Left ventricle myocardium superior (tissue), 1 donor: ENCODE measurements around the gene EIF4G3. TPM values are rescaled to one million over a fixed set of nuclear protein-coding genes. Genes with fewer than 3 reads are reported as not detected.

Source experiments
- ATAC-seq: fragments of 200-7000 bp; cut with Tn5 transposase; one replicate; pipeline ENCODE4 v1.9.1; 2020; ENCODE audit warnings: mild to moderate bottlenecking, moderate library complexity
- DNase-seq: peaks from one replicate; pipeline ENCODE4 v3.0.0-alpha.2; 2020
- intact Hi-C: fragments of 100-400 bp; cut with micrococcal nuclease; formaldehyde crosslinking; loops from one replicate; pipeline ENCODE4 v1.11.0; 2022
- total RNA-seq: library from RNA; stranded (reverse); fragmentation: NEBNext Ultra II Directional; extraction: Animal tissue kit (Norgen Biotek cat#: 25700); gene quantifications from one replicate; pipeline ENCODE4 v1.2.1, GENCODE V29; 2021
- donor health status: DM: no; HTN: yes; CAD: no; lungs with severe emphysema.

Gene EIF4G3
- total RNA-seq, 1 donor from 2014 or later, result 28.8 TPM

DNA sequence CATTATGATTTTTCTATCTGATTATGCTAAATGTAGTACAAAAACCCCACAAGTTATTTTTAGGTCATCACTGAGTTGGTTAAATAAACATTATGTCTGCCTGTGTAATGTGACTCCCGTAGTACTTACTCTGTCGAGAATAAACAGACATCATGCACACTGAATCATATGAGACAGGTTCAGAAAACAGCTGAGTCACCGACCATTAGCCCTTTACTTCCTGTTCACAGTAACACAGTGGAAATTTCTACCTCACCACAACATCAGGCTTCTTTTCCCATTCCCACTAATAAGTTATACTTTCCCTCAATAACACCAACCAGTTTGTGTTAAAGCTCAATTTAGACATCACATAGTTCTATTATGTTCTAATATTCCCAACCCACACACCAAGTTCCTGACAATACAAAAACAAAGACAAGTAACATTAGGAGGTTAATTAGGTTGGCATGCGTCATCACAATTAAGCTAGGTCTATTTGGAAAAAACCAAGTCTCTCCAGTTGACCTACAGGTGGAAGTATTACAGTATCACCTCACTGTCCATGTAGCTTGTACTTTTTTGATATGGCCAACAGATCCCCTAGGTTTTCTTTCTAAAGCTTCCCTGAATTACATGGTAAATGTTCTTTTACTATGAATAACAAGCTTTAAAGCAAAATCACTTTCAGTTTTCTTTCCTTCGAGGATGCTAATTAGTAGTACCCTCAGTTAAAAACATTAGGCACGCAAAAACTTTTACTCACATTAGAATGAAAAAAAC is 154.2 kb downstream of the EIF4G3 start:
- intact Hi-C loops, result no loop called here
- ATAC-seq (peak; percentile 98), DNase-seq (no peak)

DNA sequence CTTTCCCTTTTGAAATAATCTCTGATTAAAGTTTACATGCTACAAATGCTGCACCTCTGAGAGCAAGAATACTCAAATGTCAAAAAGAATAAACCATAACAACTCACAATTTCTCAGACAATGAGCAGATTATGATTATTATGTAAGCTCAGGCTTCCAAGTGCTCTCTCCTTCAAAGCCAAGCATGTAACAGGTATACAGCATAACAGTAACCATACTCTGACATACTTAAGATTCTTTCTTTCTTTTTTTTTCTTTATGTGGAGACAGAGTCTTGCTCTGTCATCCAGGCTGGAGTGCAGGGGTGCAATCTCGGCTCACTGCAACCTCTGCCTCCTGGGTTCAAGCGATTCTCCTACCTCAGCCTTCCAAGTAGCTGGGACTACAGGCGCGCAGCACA is 155.4 kb downstream of the EIF4G3 start:
- intact Hi-C loops, result no loop called here

DNA sequence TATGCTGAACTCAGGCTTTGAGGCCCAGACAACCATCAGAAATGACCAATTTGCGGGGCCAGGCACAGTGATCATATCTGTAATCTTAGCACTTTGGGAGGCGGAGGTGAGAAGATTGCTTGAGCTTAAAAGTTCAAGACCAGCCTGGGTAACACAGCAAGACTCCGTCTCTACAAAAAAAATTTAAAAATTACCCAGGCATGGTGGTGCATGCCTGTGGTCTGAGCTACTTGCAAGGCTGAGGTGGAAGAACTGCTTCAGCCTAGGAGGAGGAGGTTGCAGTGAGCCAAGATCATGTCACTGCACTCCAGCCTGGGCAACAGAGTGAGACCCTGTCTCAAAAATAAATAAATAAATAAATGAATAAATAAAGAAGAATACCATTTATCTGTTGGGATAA is 156.5 kb downstream of the EIF4G3 start:
- ATAC-seq, result no peak
- intact Hi-C loops, result no loop called here
- DNase-seq, result no peak

More for the DNA sequence above, 155.4 kb downstream of the EIF4G3 start:
- ATAC-seq (no peak), DNase-seq (no peak)

DNA sequence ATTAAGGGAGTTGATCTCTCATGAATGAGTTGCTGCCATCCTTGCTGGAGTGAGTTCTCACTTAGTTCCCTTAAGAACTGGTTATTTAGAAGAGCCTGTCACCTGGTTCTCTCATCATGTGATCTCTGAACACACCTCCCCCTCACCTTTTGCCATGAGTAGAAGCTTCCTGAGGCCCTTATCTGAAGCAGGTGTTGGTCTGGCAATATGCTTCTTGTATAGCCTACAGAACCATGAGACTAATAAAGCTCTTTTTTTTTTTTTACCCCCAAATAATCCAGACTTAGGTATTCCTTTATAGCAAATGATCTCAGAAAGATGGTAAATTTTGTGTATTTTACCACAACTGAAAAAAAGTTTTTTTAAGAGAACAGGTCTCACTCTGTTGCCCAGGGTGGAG is 158.0 kb downstream of the EIF4G3 start:
- intact Hi-C loops, result no loop called here
- DNase-seq, result no peak
- no peak for ATAC-seq

DNA sequence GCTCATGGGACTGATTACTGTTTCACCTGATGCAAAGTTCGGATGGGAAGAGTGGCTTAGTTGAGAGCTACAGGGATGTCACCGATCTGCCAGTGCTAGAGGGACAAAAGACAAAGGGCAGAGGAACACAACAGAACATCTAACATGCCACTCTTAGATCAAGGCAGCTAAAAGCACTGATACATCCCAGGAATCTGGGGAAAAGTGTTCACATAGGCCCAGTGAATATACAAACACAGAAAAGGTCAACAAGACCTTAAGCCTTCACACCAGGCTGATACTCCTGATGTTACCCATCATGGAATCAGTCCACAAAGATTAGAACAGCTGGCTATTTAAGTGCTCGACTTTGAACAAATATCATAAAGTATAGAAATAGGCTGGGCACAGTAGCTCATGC is 163.2 kb downstream of the EIF4G3 start:
- ATAC-seq, result no peak
- intact Hi-C loops, result no loop called here
- DNase-seq, result no peak

DNA sequence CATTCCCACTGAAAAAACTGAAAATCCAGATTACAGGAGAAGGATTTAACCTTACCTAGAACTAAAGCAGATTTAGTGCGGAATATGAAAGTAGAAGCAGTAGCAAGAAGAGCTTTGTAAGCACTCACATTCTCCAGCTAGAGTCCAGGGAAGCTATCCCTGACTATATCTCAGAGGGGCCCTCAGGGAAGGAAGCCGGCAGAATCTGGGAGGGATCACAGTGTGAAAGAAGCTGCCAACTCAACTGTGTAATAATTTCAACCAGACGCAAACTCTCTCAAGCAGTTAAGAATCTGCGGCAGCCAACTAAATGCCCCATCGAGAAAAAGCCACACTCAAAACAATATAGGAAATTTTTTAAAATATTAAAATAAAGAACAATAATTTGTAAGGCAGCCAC is 163.8 kb downstream of the EIF4G3 start:
- DNase-seq (no peak), ATAC-seq (peak; percentile 84)
- intact Hi-C loops, result no loop called here

DNA sequence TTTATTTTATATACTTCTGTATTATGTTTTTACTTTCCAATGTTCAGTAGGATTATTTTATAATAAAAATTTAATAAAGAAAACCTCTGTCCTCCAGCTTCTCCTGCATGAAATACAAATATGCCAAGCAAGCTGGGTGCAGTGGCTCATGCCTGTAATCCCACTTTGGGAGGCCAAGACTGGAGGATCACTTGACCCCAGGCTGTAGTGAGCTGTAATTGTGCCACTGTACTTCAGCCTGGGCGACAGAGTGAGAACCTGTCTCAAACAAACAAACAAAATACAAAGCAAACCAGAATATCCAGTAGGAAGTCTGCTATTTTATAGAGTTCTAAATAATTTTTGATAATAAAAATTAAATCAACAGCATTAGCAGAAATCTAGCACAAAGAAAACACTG is 168.8 kb downstream of the EIF4G3 start:
- DNase-seq (no peak), ATAC-seq (no peak)
- intact Hi-C loops, result no loop called here

DNA sequence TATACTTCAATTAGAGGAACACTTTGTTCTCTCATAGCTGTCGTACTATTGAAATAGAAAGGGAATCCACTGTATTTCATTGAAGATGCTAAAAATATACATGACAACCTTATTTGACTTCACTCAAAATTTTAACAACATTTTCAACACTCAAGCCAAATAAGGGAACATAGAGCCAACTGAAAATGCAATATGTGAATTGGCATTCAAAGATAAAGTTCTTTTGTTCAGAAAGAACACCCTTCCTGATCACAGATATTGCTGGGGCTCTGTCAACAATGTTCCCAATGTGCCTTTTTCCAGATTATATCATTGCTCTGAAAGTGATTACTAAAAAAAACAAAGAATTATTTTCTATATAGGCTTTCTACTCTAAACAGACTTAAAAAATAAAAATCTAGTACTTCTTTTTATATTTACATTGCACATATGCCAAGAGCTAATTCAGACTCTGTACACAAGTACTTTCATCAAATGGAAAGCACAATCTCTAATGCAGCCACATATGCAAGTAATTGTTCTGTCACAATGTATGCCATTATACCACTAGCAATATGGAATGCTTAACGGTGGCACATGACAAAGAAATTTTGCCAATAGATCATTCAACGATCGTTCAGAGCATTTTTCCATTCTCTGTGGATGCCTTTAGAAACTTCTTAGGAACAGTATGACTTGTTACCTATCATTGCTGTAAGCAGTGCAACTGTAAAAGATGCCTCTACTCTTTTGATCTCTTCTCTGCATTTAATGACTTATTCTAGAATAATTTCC is 171.0 kb downstream of the EIF4G3 start:
- no peak for DNase-seq
- intact Hi-C loops, result no loop called here
- ATAC-seq, result no peak

DNA sequence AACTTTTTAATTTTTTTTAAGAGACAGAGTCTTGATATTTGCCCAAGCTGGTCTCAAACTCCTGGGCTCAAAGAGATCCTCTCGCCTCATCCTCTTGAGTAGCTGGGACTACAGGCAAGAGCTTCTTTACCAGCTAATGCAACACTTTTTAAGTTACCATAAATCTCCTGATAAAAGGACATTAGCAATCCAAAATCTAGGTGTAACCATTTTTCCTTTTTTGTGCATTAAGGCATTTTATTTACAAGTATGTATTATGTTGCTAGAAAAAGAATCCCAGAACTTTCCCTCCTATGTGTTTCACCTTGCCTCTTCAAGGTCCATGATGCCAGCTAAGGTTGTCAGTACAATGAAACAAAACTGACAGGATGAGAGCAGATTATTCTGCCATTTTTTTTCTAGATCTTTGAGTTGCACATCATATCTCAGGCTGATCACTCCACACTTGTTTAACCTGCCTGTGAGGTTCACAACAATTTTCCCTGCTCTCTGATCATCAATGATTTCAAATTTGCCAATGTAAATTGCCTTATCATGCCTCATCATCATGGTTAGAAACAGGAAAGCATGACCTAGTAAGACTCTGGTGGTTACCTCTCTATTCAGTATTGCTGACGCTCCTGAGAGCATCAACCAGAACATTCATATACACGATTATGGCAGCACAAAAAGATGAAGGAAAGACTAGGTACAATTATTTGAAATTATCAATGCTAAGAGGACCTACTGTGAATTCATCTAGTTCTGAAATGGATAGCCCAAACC is 173.2 kb downstream of the EIF4G3 start:
- no peak for DNase-seq
- no peak for ATAC-seq
- intact Hi-C loops, result no loop called here

DNA sequence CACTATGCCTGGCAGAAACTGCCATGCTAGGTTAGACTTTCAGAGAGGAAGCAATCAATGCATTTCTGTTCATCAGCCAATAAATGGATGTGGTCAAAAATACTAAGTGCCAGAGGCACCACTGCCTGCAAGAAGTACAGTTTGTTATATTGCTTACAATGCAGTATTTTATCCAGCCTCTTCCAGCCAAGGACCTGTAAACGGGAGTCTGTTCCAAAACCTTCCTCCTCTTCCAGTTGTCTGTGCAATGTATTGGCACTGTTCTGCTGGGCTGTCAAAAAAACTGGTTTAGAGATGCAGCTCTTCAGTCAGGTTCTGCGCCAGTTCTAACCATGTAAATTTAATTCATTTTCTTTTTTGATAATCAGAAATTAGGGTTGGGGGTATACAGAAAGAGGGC is 175.7 kb downstream of the EIF4G3 start:
- peak; percentile 31 for ATAC-seq
- DNase-seq, result no peak
- intact Hi-C loops, result no loop called here

DNA sequence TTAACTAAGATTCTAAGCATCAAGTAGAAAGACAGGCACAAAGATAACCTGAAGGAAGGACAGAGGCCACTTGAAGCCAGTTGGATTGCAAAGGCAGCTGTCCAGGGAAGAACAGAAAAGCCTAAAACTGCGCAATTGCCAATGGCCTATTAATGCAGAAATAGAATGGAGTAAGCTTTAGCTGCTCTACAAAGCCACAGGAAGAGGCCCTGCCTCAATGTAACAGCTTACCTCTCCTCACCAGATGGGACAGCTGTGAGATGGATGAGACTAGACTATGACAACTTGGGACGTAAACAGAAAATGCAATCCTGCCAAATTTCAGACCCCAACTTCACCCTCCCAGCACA is 176.5 kb downstream of the EIF4G3 start:
- intact Hi-C loops, result no loop called here
- no peak for ATAC-seq
- no peak for DNase-seq

DNA sequence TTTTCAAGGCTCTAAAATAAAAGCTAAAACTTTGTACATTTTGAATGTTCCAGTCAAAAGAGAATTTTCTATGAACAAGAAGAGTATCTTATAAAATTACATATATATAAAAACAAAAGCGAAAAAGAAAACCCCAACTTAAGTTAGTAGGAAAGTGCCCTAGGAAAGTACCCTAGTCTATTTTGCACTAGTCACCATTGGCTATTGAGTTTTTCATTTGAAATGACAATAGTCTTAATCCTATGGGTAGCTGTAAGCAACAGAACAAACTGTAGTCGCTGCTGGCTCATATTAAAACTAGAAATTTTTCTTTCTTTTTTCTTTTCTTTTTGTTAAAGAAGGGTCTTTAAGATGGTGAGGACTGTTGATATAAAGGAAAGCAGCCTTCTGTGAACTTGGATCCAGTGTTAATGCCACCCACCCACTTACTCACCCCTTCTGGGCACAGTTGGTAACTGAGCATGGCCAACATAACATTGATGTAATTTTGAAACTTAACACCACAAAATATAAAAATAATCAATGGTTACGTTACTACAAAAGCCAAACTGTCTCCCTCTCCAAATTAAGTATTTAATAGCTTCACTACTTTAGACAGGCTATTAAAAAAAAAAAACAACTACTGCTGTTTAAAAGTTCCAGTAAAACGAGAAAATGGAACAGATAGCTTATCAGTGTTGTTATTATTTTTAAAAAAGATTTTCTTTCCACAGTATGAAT is 177.0 kb downstream of the EIF4G3 start:
- DNase-seq (no peak), ATAC-seq (no peak)
- intact Hi-C loops, result no loop called here

DNA sequence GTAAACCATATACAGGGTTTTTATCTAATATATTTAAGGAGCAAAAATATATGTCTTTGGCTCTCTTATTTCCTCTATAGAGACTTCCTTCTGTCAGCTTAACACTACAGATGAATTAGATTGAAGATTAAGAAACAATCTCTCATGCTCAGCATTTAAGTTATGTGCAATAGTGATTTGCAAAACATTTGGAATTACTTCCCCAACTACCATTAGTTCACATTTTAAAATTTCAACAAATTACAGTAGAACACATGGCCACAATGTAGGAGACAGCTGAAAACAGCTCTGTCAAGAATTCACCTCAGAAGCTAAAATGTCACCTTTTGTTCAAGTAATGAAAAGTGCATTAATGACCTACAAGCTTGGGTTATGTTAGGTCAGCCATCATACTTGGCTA is 177.9 kb downstream of the EIF4G3 start:
- ATAC-seq, result no peak
- intact Hi-C loops, result no loop called here
- DNase-seq, result no peak

DNA sequence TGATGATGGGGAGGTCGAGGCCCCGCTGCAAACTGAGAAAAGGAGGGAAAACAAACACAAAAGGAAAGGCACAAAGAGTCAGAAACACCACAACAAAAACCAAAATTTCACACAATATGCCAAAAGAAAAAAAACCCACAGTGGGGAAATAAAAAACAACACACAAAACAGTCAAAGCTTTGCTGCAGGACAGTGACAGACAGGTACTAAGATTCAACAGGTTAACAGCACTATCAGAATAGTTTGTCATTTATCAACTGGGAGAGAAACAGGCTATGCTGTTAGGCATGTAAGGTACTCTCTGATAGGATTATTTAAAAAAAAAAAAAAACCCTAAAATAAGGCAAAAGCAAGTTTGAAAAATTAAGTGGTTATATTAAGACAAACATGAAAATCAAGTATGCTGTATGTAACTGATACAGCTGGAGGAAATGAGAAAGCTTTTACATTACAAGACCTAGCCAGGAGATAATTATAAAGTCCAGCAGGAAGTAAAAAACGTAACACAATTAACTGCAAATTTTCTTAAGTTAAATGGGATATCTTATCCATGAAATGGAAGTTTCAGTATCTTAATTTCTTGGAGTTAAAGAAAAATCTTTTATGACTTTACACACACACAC is 179.0 kb downstream of the EIF4G3 start:
- DNase-seq, result no peak
- intact Hi-C loops, result no loop called here
- no peak for ATAC-seq

DNA sequence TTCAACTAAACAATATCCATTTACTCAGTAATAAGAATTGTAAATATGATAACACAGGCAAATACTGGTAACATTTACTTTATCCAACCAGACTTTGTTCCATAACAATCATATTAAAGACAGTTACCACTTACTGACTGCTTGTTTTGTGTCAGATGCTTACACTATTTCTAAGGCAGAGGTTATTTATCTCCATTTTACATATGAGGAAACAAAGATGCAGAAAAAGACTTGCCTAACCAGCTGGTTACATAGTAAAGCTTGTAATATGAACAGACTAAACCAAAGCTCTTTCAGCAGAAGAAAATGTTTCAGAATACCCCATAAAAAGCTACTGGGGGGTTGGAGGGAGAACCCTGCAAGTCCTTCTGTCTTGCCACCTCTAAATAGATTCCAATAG is 180.1 kb downstream of the EIF4G3 start:
- DNase-seq (no peak), ATAC-seq (no peak)
- intact Hi-C loops, result no loop called here

DNA sequence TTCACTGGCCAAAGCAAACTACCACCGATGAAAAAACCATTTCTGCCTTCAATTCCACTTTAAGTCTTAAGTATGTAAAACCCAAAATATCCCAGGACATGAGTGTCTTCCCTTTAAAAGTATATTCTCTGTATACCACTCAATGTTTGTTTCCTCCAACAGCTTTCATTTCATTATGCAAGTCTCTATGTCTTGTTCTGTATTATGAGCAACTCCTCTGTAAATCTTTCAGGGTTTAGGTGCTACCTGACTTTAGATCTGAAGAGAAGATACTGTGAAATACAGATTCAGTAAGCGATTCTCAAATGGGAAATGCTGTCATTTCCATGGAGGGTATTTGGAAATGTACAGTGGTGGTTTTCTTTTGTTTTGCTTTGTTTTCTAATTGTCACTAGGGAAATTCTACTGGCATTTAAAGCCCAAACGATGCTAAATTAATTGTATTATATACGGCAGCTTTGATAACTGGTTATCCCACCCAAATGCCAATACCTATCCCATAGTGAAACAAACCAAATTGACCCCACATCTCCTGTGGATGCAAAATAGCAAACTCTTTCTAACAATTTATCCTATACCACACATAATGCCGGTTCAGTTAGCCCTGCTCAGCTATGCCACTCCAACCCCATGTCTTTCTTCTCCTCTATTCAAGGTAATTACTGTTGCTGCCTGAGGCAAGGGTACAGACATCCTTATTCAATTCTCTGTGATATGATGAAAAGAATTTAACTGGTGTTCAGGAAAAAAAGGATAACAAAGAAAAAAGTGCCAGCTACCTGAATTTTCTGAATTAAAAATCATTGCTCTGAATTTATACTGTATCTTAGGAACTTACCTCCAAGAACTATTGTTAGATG is 182.8 kb downstream of the EIF4G3 start:
- no peak for ATAC-seq
- intact Hi-C loops, result no loop called here
- DNase-seq, result no peak

DNA sequence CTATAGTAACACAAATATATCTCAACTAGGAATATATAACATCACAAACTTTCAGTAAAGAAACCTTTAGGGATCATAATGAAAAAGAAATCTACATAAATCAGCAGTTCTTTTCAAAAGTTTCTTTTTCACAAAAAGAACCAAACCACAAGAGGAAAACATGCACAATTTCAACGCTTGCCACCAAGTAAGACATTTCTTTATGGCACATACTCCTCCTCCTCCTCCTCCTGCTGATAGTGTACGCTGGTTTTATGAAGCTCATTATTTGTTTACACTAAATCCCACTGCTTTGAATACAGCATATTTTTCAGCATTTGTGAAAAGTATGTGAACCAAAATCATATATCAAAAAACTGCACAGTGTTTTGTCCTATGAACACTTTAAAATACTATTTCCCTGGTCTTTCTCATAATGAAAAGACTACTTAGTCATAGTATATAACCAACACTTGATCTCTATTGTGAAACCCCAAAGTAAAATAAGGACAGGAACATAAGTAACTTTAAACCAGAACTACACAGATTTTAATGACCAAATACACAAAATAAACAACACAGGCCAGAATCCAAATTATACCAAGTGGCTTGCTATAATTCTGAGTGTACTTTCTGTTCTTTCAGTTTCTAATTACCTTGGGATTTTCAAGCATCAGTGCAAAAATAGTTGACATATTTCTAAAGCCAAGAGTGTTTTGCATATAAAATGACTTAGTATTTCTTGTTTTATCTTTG is 184.2 kb downstream of the EIF4G3 start:
- no peak for ATAC-seq

DNA sequence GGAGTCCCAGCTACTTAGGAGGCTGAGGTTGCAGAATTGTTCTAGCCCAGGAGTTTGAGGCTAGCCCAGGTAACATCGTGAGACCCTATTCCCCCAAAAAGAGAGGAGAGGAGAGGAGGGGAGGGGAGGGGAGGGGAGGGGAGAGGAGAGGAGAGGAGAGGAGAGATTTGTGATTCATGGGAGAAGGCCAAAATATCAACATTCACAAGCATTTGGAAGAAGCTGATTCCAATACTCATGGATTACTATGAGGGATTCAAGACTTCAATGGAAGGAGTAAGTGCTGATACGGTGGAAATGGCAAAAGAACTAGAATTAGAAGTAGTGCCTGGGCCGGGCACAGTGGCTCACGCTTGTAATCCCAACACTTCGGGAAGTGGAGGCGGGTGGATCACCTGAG is 187.8 kb downstream of the EIF4G3 start:
- intact Hi-C loops, result loop anchor here (10.0 kb wide), 1 partner anchor 206 kb away; no protein-coding TSS in a partner anchor
- no peak for ATAC-seq
- no peak for DNase-seq

More for the DNA sequence above, 184.2 kb downstream of the EIF4G3 start:
- intact Hi-C loops, result no loop called here
- no peak for DNase-seq
